ENCODE measurements around the gene ONECUT2.
"Not testable (repeated sequence)": the region's sequence is repeated elsewhere in the genome, so short reads cannot be mapped to it uniquely, and the experiment has no call there.

Gene ONECUT2

DNA sequence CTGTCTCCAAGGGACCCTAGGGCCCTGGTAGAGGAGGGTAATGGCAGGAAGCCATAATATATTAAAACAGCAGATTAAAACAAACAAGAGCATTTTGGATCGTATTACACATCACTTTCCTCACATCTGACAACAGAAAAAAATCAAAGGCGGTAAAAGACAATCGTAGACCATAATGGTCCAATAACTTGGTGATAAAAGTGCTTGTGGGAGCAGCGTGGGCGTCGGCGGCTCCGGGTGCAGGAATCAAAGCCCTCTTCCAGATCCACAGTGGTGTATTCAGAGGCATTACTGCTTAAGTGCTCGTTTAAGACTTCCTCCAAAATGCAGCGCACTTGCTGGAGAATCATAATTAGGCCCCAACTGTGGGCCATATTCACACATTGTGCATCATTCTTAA lies 83.4 kb downstream of the ONECUT2 start:
- H3K9ac ChIP-seq (ENCODE audit: low read depth, low read length), result no peak overlapping the region
- no peaks in the 10 kb centered on the region for H3K9me3 ChIP-seq (replicated peaks; ENCODE audit: low read length)
- no peak overlapping the region for H3K4me3 ChIP-seq (ENCODE audit: low read length)
- H3K36me3 ChIP-seq (ENCODE audit: insufficient read depth, low read length), result no peaks in the 10 kb centered on the region
- no peaks in the 10 kb centered on the region for H3K4me1 ChIP-seq (ENCODE audit: control insufficient read depth, insufficient read depth, low read length)
- H3K4me2 ChIP-seq (ENCODE audit: low read length), result no peak overlapping the region
- H3K27me3 ChIP-seq (ENCODE audit: control insufficient read depth, insufficient read depth, low read length), result peaks cover 5% of the 10 kb centered on the region

DNA sequence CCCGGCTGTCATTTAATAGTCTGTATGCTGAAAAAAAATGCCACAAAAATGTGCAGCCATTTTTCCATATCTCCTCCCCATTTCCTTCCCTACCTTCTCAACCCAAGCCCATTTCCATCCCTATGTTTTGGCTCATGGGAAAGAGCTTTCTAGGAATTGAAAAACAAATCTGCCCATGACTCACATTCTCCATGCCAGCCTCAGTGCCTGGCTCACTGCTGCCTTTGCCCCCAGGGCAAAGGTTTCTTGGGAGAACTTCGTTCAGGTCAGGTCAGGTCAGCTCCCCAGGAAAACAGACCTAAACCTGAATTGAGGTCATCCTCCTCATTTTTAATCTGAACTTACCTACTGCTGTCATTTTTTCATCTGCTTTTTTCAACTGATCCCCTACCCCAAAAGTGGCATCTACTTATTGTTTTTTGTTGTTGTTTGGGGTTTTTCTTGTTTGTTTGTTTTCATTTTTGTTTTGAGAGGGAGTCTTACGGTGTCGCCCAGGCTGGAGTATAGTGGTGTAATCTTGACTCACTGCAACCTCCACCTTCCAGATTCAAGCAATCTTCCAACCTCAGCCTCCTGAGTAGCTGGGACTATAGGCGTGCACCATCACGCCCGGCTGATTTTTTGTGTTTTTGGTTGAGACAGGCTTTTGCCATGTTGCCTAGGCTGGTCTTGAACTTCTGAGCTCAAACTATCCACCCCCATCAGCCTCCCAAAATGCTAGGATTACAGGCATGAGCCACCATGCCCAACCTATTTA lies 84.7 kb downstream of the ONECUT2 start:
- H3K9me3 ChIP-seq (replicated peaks; ENCODE audit: low read length), result no peaks in the 10 kb centered on the region
- no peak overlapping the region for H3K9ac ChIP-seq (ENCODE audit: low read depth, low read length)
- no peak overlapping the region for H3K4me3 ChIP-seq (ENCODE audit: low read length)
- H3K27me3 ChIP-seq (ENCODE audit: control insufficient read depth, insufficient read depth, low read length), result peaks cover 12% of the 10 kb centered on the region
- H3K4me1 ChIP-seq (ENCODE audit: control insufficient read depth, insufficient read depth, low read length), result no peaks in the 10 kb centered on the region
- H3K36me3 ChIP-seq (ENCODE audit: insufficient read depth, low read length), result no peaks in the 10 kb centered on the region
- no peak overlapping the region for H3K4me2 ChIP-seq (ENCODE audit: low read length)

DNA sequence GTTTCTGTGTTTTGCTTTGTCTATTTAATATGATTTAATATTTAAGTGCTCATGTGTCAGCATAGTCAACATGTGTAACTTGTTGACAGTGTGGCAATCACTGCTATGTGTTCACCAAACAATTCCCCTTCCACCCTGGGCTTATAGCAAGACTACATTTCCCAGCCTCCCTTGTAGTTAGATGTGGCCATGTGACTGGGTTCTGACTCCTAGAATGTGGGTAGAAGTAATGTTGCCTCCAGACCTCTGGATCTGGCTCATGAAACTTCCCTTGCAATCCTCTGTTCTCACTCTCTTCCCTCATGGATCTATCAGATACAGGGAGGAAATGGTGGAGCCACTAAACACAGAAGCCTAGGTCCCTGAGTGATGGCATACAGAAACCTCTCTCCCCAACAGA lies 87.2 kb downstream of the ONECUT2 start:
- H3K9ac ChIP-seq (ENCODE audit: low read depth, low read length); H3K9me3 ChIP-seq (replicated peaks; ENCODE audit: low read length); H3K4me1 ChIP-seq (ENCODE audit: control insufficient read depth, insufficient read depth, low read length); H3K4me3 ChIP-seq (ENCODE audit: low read length); H3K36me3 ChIP-seq (ENCODE audit: insufficient read depth, low read length); H3K4me2 ChIP-seq (ENCODE audit: low read length): not testable (repeated sequence)
- peaks cover 20% of the 10 kb centered on the region for H3K27me3 ChIP-seq (ENCODE audit: control insufficient read depth, insufficient read depth, low read length)

DNA sequence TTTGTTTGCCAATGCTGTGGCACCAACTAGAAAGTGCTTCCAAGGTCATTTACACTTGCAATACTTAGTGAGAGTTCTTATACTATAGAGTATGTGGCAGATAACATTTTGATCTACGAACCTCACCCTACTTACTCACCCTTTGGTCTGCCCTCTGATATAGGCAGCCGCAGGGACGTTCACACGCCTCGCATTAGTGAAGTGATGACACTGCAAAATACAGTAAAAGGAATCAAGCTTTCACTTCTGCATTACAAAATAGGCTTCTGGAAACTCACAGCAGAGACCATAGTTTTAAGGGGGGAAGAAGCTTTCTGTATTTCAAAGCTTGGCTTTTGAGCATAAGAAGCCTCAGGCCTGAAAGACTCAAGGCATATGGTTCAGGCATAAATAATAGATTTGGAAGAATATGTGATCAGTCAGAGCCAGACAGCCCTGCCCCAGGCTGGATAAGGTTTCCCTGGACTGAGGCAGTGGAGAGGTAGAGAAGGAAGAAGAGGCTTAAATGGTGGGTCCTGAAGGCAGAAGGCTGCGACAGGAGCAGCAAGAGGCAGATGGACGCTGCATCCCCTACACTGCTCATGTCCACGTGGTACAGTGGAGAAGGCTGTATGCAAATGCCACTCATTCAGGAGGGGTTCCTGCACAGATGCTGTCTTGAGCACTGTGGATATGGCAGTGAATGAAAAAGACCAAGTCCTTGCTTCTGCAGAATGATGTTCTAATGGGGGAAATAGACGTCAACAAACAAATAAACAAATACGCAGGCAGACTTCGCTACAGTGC lies 88.2 kb downstream of the ONECUT2 start:
- Histone ChIP-seq H3K9me3 (replicated peaks; ENCODE audit: low read length) (no peaks in the 10 kb centered on the region), H3K4me2 (ENCODE audit: low read length) (no peak overlapping the region), H3K9ac (ENCODE audit: low read depth, low read length) (no peak overlapping the region), H3K4me3 (ENCODE audit: low read length) (no peak overlapping the region), H3K36me3 (ENCODE audit: insufficient read depth, low read length) (no peaks in the 10 kb centered on the region), H3K4me1 (ENCODE audit: control insufficient read depth, insufficient read depth, low read length) (no peaks in the 10 kb centered on the region), H3K27me3 (ENCODE audit: control insufficient read depth, insufficient read depth, low read length) (peaks cover 30% of the 10 kb centered on the region)

DNA sequence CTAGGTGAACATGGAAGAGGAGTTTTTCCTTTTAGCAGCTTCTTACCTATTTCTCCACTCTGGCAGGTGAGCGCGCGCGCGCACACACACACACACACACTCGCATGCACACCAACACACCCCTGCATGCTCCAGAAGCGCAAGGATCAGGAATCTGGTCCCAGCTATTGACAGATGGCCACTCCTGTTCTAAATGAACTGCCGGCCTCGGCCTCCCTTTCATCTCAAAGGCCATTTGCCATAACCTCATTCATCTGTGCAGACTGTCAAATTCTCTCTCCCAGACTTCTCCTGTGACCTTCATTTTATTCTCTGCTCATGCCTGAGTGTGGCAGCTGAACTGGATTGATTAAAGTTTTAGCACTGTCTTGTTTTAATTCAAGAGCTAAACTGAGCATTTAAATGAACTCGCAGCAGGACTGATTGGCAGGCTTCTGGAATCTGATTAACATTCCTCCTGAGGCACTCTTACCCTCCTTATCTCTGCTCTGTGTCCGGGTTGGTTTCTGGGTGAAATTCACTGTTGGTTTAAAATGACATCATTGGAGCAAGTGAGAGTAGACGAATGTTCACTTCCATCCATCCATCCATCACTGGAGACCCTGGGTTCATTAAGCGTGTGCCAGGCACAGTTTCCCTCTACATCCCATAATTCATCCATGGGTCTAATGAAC lies 92.5 kb downstream of the ONECUT2 start:
- Histone ChIP-seq H3K27me3 (ENCODE audit: control insufficient read depth, insufficient read depth, low read length) (peaks cover 51% of the 10 kb centered on the region), H3K4me1 (ENCODE audit: control insufficient read depth, insufficient read depth, low read length) (no peaks in the 10 kb centered on the region), H3K4me3 (ENCODE audit: low read length) (no peak overlapping the region), H3K36me3 (ENCODE audit: insufficient read depth, low read length) (no peaks in the 10 kb centered on the region), H3K9me3 (replicated peaks; ENCODE audit: low read length) (no peaks in the 10 kb centered on the region), H3K9ac (ENCODE audit: low read depth, low read length) (no peak overlapping the region), H3K4me2 (ENCODE audit: low read length) (no peak overlapping the region)

DNA sequence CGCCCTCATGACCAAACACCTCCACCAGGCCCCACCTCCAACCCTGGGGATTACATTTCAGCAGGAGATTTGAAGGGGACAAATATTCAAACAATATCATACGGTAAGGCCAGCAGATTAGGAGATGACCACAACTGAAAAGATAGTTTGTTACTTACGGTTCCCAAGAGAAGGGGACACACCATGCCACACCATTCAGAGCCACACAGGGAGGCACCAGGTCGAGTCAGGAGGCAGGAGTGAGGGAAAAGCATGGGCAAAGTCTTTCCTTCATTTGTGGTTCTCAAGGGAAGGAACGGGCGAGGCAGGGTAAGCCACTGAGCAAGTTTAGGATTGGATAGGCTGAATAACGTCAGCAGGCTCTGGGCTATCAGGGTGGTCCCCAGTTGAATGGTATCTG lies 94.0 kb downstream of the ONECUT2 start:
- Histone ChIP-seq H3K4me2 (ENCODE audit: low read length) (no peak overlapping the region), H3K4me3 (ENCODE audit: low read length) (no peak overlapping the region), H3K36me3 (ENCODE audit: insufficient read depth, low read length) (no peaks in the 10 kb centered on the region), H3K4me1 (ENCODE audit: control insufficient read depth, insufficient read depth, low read length) (peaks cover 9% of the 10 kb centered on the region), H3K9ac (ENCODE audit: low read depth, low read length) (no peak overlapping the region), H3K9me3 (replicated peaks; ENCODE audit: low read length) (no peaks in the 10 kb centered on the region), H3K27me3 (ENCODE audit: control insufficient read depth, insufficient read depth, low read length) (peaks cover 43% of the 10 kb centered on the region)

DNA sequence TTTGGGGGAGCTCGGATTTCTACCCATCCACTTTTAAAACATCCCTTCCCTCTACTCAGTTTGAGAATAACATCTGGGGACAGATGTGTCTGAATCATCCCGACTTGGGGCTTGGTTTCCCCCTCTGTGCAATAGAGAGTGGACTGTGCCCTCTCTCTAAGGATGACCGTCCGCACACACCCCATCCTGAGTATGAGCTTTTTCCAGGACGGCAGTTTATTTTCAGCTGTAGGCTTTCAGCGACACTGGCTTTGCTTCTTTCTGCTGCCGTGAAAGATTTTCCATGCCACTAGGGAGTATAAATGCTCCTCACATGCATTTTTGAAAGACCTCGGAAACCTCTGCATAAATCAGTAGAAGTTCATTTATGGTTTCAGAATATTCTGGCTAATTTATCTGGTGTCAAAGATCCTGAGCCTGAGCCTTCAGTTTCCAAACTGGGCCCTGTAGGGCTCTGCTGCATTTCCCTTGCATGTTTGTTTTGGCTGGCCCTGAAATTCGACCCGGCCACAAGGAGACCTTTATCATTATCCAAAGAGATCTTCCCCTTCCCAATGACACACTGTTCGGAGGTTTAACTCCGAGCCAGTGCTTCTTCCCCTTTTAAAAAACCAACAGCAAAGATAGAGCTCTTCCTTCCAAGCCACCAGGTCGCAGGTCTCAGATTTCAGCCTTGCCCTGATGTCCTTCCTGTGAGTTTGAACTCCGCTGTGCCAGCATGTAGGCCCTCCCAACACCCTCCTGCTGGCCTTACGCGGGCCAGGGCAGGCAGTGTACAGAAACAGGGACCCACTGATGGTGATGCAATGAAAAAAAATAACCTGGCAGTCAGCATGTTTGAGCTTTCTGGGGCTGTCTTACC lies 98.1 kb downstream of the ONECUT2 start:
- peaks cover 25% of the 10 kb centered on the region for H3K27me3 ChIP-seq (ENCODE audit: control insufficient read depth, insufficient read depth, low read length)
- H3K36me3 ChIP-seq (ENCODE audit: insufficient read depth, low read length), result no peaks in the 10 kb centered on the region
- H3K9ac ChIP-seq (ENCODE audit: low read depth, low read length), result no peak overlapping the region
- peaks cover 9% of the 10 kb centered on the region for H3K4me1 ChIP-seq (ENCODE audit: control insufficient read depth, insufficient read depth, low read length)
- no peaks in the 10 kb centered on the region for H3K9me3 ChIP-seq (replicated peaks; ENCODE audit: low read length)
- no peak overlapping the region for H3K4me2 ChIP-seq (ENCODE audit: low read length)
- H3K4me3 ChIP-seq (ENCODE audit: low read length), result no peak overlapping the region

DNA sequence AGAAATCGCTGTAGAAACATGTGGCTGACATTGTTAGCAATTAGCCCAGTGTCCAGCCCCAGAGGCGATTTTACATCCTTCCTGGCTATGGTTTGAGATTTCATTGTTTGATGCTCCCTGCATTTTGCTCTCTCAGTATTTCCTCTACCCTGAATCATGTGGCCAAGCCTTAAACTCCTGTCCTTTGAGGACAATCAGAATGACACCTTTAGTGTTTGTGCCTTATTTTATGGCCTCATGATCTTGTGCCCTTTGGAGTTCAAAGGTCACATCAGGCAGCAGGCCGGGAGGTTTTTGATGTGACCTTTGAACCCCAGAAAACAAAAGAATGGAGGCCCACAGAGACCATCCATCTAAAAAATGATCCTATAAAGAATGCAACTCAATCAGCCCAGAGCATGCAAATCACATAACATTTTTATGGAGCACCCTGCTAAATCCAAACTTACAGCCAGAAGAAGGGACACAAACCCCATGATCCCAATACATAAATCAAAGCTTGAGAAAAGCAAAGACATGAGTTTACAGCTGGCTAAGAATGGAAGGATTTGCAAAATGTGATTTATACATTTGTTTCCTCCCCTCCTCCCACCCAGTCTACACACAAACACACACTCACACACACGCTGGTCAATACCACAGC lies 98.8 kb downstream of the ONECUT2 start:
- Histone ChIP-seq H3K4me1 (ENCODE audit: control insufficient read depth, insufficient read depth, low read length) (peaks cover 9% of the 10 kb centered on the region), H3K4me2 (ENCODE audit: low read length) (no peak overlapping the region), H3K9ac (ENCODE audit: low read depth, low read length) (no peak overlapping the region), H3K9me3 (replicated peaks; ENCODE audit: low read length) (no peaks in the 10 kb centered on the region), H3K36me3 (ENCODE audit: insufficient read depth, low read length) (no peaks in the 10 kb centered on the region), H3K4me3 (ENCODE audit: low read length) (no peak overlapping the region), H3K27me3 (ENCODE audit: control insufficient read depth, insufficient read depth, low read length) (peaks cover 18% of the 10 kb centered on the region)

DNA sequence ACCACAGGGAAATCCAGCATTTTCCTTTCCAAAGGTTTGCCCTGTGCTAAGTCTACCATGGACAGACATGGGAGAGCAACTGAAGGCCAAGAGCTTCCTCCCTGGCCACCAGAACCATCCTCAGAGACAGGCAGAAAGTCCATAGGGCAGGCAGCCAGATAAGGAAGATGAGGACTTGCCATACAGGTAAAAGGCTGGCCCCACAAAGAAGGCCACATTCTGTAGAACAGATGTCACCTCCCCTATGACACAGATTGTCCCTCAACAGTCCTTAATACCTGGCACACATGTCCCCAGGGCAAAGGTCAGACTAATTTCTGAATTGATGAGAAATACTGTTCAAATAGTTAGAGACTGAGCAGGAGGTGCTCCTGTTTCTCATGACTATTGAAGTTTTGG lies 99.3 kb downstream of the ONECUT2 start:
- H3K4me3 ChIP-seq (ENCODE audit: low read length), result no peak overlapping the region
- H3K27me3 ChIP-seq (ENCODE audit: control insufficient read depth, insufficient read depth, low read length), result peaks cover 13% of the 10 kb centered on the region
- H3K9me3 ChIP-seq (replicated peaks; ENCODE audit: low read length), result no peaks in the 10 kb centered on the region
- H3K36me3 ChIP-seq (ENCODE audit: insufficient read depth, low read length), result no peaks in the 10 kb centered on the region
- H3K4me2 ChIP-seq (ENCODE audit: low read length), result no peak overlapping the region
- H3K4me1 ChIP-seq (ENCODE audit: control insufficient read depth, insufficient read depth, low read length), result peaks cover 9% of the 10 kb centered on the region
- no peak overlapping the region for H3K9ac ChIP-seq (ENCODE audit: low read depth, low read length)

DNA sequence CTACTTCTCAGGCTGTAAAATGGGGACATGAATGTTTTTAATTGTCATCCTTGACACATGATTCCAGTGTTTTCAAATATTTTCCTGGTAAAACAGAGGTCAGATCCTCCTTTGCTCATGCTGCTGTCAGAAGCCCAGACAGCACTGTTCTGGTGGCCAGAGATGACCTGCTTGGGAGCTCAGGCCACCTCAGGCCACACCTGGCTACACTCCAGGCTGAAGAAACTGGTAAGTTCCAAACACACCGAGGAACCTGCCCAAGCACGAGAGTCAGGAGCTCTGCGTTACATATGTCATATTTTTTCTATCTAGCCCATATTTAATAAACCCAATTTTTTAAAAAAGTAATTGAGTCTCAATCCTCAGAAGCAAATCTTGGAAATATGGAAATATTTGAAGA lies 103.4 kb downstream of the ONECUT2 start:
- Histone ChIP-seq H3K27me3 (ENCODE audit: control insufficient read depth, insufficient read depth, low read length) (no peaks in the 10 kb centered on the region), H3K9me3 (replicated peaks; ENCODE audit: low read length) (no peaks in the 10 kb centered on the region), H3K4me1 (ENCODE audit: control insufficient read depth, insufficient read depth, low read length) (peaks cover 17% of the 10 kb centered on the region), H3K36me3 (ENCODE audit: insufficient read depth, low read length) (no peaks in the 10 kb centered on the region), H3K4me3 (ENCODE audit: low read length) (no peak overlapping the region), H3K4me2 (ENCODE audit: low read length) (no peak overlapping the region), H3K9ac (ENCODE audit: low read depth, low read length) (no peak overlapping the region)
